Measurements from ENCODE around the gene AP5B1. TPM values are rescaled to one million over a fixed set of nuclear protein-coding genes. Genes with fewer than 3 reads are reported as not detected.
A peak's percentile ranks its signal among the peaks of the same experiment; 100 is the strongest.

The AP5B1 gene
- total RNA-seq, 6 donors from 2014 or later = 24.8 to 66.0 (median 46.8) TPM

DNA sequence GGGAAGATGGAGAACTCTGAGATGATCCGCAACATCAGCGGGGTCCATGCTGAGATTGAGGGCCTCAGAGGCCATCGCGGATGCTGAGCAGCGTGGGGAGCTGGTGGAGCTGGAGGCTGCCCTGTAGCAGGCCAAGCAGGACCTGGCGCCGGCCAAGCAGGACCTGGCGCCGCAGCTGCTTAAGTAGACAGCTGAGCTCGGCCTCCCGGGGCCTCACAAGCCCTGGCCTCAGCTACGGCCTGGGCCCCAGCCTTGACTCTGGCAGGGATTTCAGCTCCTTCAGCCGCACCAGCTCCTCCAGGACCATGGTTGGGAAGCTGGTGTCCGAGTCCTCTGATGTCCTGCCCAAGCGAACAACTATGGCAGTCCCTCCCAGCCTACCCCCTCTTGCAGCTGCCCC lies 52.9 kb downstream of the AP5B1 start:
- no peaks in the 10 kb centered on the region for H3K4me1 ChIP-seq
- H3K36me3 ChIP-seq = no peaks in the 10 kb centered on the region
- WGBS, 2 donors = 86 to 94% methylated on average over 4 to 14 of the region's 15 CpGs
- H3K4me3 ChIP-seq = no peak overlapping the region
- peak in 1 of 2 donors; percentile 55 for DNase-seq
- H3K27ac ChIP-seq = no peak overlapping the region
- H3K9me3 ChIP-seq = no peaks in the 10 kb centered on the region
- H3K27me3 ChIP-seq = no peaks in the 10 kb centered on the region
- TF ChIP-seq, protein P1, sequence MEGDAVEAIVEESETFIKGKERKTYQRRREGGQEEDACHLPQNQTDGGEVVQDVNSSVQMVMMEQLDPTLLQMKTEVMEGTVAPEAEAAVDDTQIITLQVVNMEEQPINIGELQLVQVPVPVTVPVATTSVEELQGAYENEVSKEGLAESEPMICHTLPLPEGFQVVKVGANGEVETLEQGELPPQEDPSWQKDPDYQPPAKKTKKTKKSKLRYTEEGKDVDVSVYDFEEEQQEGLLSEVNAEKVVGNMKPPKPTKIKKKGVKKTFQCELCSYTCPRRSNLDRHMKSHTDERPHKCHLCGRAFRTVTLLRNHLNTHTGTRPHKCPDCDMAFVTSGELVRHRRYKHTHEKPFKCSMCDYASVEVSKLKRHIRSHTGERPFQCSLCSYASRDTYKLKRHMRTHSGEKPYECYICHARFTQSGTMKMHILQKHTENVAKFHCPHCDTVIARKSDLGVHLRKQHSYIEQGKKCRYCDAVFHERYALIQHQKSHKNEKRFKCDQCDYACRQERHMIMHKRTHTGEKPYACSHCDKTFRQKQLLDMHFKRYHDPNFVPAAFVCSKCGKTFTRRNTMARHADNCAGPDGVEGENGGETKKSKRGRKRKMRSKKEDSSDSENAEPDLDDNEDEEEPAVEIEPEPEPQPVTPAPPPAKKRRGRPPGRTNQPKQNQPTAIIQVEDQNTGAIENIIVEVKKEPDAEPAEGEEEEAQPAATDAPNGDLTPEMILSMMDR (IDR thresholded peaks at IDR 0.05) = no peak
- TF ChIP-seq POLR2AphosphoS5 (IDR thresholded peaks at IDR 0.05) = no peak
- TF ChIP-seq POLR2A (IDR thresholded peaks at IDR 0.05) = no peak
- TF ChIP-seq EP300 (IDR thresholded peaks at IDR 0.05) = no peak
- ATAC-seq (ENCODE audit: low FRiP score in 2 of 2) = no peak

GRCh38 chr11:65726660-65727059 lies 54.1 kb downstream of the AP5B1 start:
- WGBS, 2 donors = 75 to 82% methylated on average over 6 of the region's 6 CpGs
- Histone ChIP-seq H3K9me3 (no peaks in the 10 kb centered on the region), H3K4me1 (no peaks in the 10 kb centered on the region), H3K4me3 (no peak overlapping the region), H3K36me3 (no peaks in the 10 kb centered on the region), H3K27ac (no peak overlapping the region), H3K27me3 (no peaks in the 10 kb centered on the region)
- no peak for DNase-seq
- TF ChIP-seq POLR2AphosphoS5 (IDR thresholded peaks at IDR 0.05) = no peak
- TF ChIP-seq, protein P1 (IDR thresholded peaks at IDR 0.05) = no peak
- TF ChIP-seq EP300 (IDR thresholded peaks at IDR 0.05) = no peak
- no peak for TF ChIP-seq POLR2A (IDR thresholded peaks at IDR 0.05)
- no peak for ATAC-seq (ENCODE audit: low FRiP score in 2 of 2)

Other genes starting within 250 kb of the AP5B1 start
- gene LTBP3, start 222.6 kb downstream of the AP5B1 start, total RNA-seq = 100 to 1,000 TPM in 5 of 6 donors, 10 to 100 TPM in 1; 99.9 to 479 (median 131) TPM
- gene ZNRD2, start 210.5 kb downstream of the AP5B1 start, total RNA-seq = 10 to 100 TPM; 22.6 to 60.7 (median 39.7) TPM
- gene FAM89B, start 208.4 kb downstream of the AP5B1 start, total RNA-seq = 10 to 100 TPM; 27.9 to 65.8 (median 45.3) TPM
- 100 to 1,000 TPM in 4 of 6 donors, 10 to 100 TPM in 2; 70.4 to 220 (median 133) TPM for gene EHBP1L1, start 204.9 kb downstream of the AP5B1 start, total RNA-seq
- gene KCNK7, start 185.2 kb downstream of the AP5B1 start, total RNA-seq = 1 to 10 TPM in 4 of 6 donors, under 1 TPM in 1, not detected in 1; 0.59 to 3.7 (median 1.7) TPM
- 100 to 1,000 TPM in 4 of 6 donors, 10 to 100 TPM in 2; 52.1 to 132 (median 107) TPM for gene MAP3K11, start 166.8 kb downstream of the AP5B1 start, total RNA-seq
- gene PCNX3, start 165.2 kb downstream of the AP5B1 start, total RNA-seq = 10 to 100 TPM; 26.7 to 63.9 (median 43.9) TPM
- 100 to 1,000 TPM in 1 of 6 donors, 10 to 100 TPM in 5; 42.7 to 137 (median 74.9) TPM for gene SIPA1, start 142.9 kb downstream of the AP5B1 start, total RNA-seq
- 10 to 100 TPM; 42.9 to 86.8 (median 58.7) TPM for gene RELA, start 118.1 kb downstream of the AP5B1 start, total RNA-seq
- 100 to 1,000 TPM in 1 of 6 donors, 10 to 100 TPM in 5; 44.0 to 102 (median 88.4) TPM for gene KAT5, start 68.7 kb downstream of the AP5B1 start, total RNA-seq
- 10 to 100 TPM; 35.0 to 81.7 (median 49.1) TPM for gene RNASEH2C, start 60.2 kb downstream of the AP5B1 start, total RNA-seq
- 1 to 10 TPM in 2 of 6 donors, under 1 TPM in 4; under 0.01 to 2.2 (median 0.77) TPM for gene OVOL1, start 6.1 kb upstream of the AP5B1 start, total RNA-seq
- under 1 TPM in 2 of 6 donors, not detected in 4; 0.37 to 0.69 TPM for gene SNX32, start 53.0 kb upstream of the AP5B1 start, total RNA-seq
- 100 to 1,000 TPM; 358 to 813 (median 768) TPM for gene CFL1, start 77.2 kb upstream of the AP5B1 start, total RNA-seq
- 100 to 1,000 TPM in 1 of 6 donors, 10 to 100 TPM in 5; 41.5 to 182 (median 53.3) TPM for gene MUS81, start 79.5 kb upstream of the AP5B1 start, total RNA-seq
- gene EFEMP2, start 91.8 kb upstream of the AP5B1 start, total RNA-seq = 10 to 100 TPM; 28.8 to 79.6 (median 65.3) TPM
- gene CTSW, start 98.9 kb upstream of the AP5B1 start, total RNA-seq = 10 to 100 TPM in 3 of 6 donors, 1 to 10 TPM in 3; 2.1 to 20.7 (median 11.4) TPM
- gene FIBP, start 107.5 kb upstream of the AP5B1 start, total RNA-seq = 10 to 100 TPM; 46.8 to 77.7 (median 57.0) TPM
- 10 to 100 TPM; 19.9 to 69.7 (median 37.2) TPM for gene CCDC85B, start 109.7 kb upstream of the AP5B1 start, total RNA-seq
- gene FOSL1, start 119.4 kb upstream of the AP5B1 start, total RNA-seq = 10 to 100 TPM in 3 of 6 donors, 1 to 10 TPM in 3; 1.8 to 16.9 (median 8.2) TPM
- 10 to 100 TPM; 11.5 to 42.4 (median 24.3) TPM for gene C11orf68, start 138.1 kb upstream of the AP5B1 start, total RNA-seq
- 100 to 1,000 TPM in 1 of 6 donors, 10 to 100 TPM in 5; 60.3 to 111 (median 80.0) TPM for gene DRAP1, start 138.4 kb upstream of the AP5B1 start, total RNA-seq
- gene TSGA10IP, start 164.5 kb upstream of the AP5B1 start, total RNA-seq = under 1 TPM in 2 of 6 donors, not detected in 4; 0.17 to 0.92 TPM
- gene SART1, start 180.8 kb upstream of the AP5B1 start, total RNA-seq = 100 to 1,000 TPM in 2 of 6 donors, 10 to 100 TPM in 4; 44.4 to 201 (median 71.4) TPM
- gene EIF1AD, start 221.2 kb upstream of the AP5B1 start, total RNA-seq = 10 to 100 TPM; 22.8 to 37.4 (median 30.1) TPM
- 100 to 1,000 TPM in 2 of 6 donors, 10 to 100 TPM in 4; 32.5 to 201 (median 53.8) TPM for gene BANF1, start 221.5 kb upstream of the AP5B1 start, total RNA-seq
- 10 to 100 TPM; 12.6 to 68.1 (median 30.5) TPM for gene CST6, start 231.0 kb upstream of the AP5B1 start, total RNA-seq
- gene CATSPER1, start 245.5 kb upstream of the AP5B1 start, total RNA-seq = 1 to 10 TPM in 4 of 6 donors, under 1 TPM in 1, not detected in 1; 0.79 to 6.1 (median 3.0) TPM